GM12878 (cell line): ENCODE data around the gene WIPF2. TPM values are rescaled to one million over a fixed set of nuclear protein-coding genes. Genes with fewer than 3 reads are reported as not detected.

ENCODE experiments used
- ATAC-seq: fragments of 200-7000 bp; cut with Tn5 transposase; 3 replicates; pipeline ENCODE4 v1.9.1; 2020; ENCODE audit warnings: mild to moderate bottlenecking, moderate library complexity
- BruUV-seq: library from RNA; stranded (reverse); fragments of 400-500 nt; replicated peaks from 2 replicates; lab custom pipeline; 2021; lab: Mats Ljungman, UMichigan
- CTCF ChIA-PET: fragments of 300-600 bp; sonication (Branson Sonifier 250); formaldehyde crosslinking; extraction: SDS; loops from one replicate; lab custom pipeline; 2021; ENCODE audit warnings: inconsistent platforms; lab: Yijun Ruan, JAX
- POLR2A ChIA-PET: fragments of 350-600 bp; formaldehyde crosslinking; extraction: SDS; loops from one replicate; lab custom pipeline; 2021; ENCODE audit warnings: inconsistent platforms; lab: Charles Lee
- RAD21 ChIA-PET: fragments of 300-600 bp; sonication (Branson Sonifier 250); formaldehyde crosslinking; loops from one replicate; lab custom pipeline; 2023; ENCODE audit warnings: antibody characterized with exemption; ENCODE audit not compliant: unreplicated experiment; lab: Charles Lee
- SMC1A ChIA-PET: fragments of 300-600 bp; sonication (Branson Sonifier 250); formaldehyde crosslinking; loops from one replicate; lab custom pipeline; 2023; ENCODE audit not compliant: unreplicated experiment, uncharacterized antibody; lab: Charles Lee
- DNase-seq: peaks from one replicate; pipeline ENCODE4 v3.0.0-alpha.2; 2011; ENCODE audit warnings: low read depth, low spot score
- FAIRE-seq: peaks from 3 replicates; lab custom pipeline; 2011; peaks lifted over from hg19 to GRCh38; lab: Jason Lieb, UNC
- H2AFZ ChIP-seq: 2 replicates; pipeline ENCODE4 v1.6.0; 2011; ENCODE audit warnings: low read depth, low read length, control low read depth; ENCODE audit not compliant: control insufficient read depth
- H3K27ac ChIP-seq: 2 replicates; pipeline ENCODE4 v1.5.1; 2011; ENCODE audit warnings: control low read depth; ENCODE audit not compliant: control insufficient read depth, insufficient read depth
- H3K27me3 ChIP-seq, 2 experiments: replicated peaks in 1 of 2; 2 replicates each; pipeline versions ENCODE4 v1.6.0 to v1.6.1; 2011; ENCODE audit warnings: low read length in 1 of 2; ENCODE audit not compliant: control insufficient read depth in 2 of 2, insufficient read depth in 2 of 2
- H3K36me3 ChIP-seq, 2 experiments: 2 replicates each; pipeline ENCODE4 v1.5.1; 2011; ENCODE audit warnings: low read length in 1 of 2; ENCODE audit not compliant: control insufficient read depth in 2 of 2, insufficient read depth in 2 of 2
- H3K4me1 ChIP-seq: 2 replicates; pipeline ENCODE4 v1.6.1; 2011; ENCODE audit warnings: mild to moderate bottlenecking, low read length, moderate library complexity, mixed read lengths; ENCODE audit not compliant: control insufficient read depth, insufficient read depth
- H3K4me2 ChIP-seq: 2 replicates; pipeline ENCODE4 v1.6.0; 2011; ENCODE audit warnings: control low read depth; ENCODE audit not compliant: control insufficient read depth, insufficient read depth
- H3K4me3 ChIP-seq: fragments of 200-600 bp; sonication (generic); 2 replicates; pipeline ENCODE4 v1.5.1; 2016
- H3K79me2 ChIP-seq: 2 replicates; pipeline ENCODE4 v1.6.0; 2011; ENCODE audit warnings: low read length; ENCODE audit not compliant: control insufficient read depth, insufficient read depth
- H3K9ac ChIP-seq: 2 replicates; pipeline ENCODE4 v1.8.0; 2011; ENCODE audit warnings: low read length, control low read depth, mixed read lengths; ENCODE audit not compliant: control insufficient read depth, insufficient read depth
- H3K9me3 ChIP-seq: replicated peaks from 3 replicates; pipeline ENCODE4 v1.5.1; 2011; ENCODE audit warnings: mild to moderate bottlenecking, low read length; ENCODE audit not compliant: control insufficient read depth, insufficient read depth
- H4K20me1 ChIP-seq: 2 replicates; pipeline ENCODE4 v1.6.0; 2011; ENCODE audit not compliant: control insufficient read depth, insufficient read depth
- CHD2 ChIP-seq: IDR thresholded peaks from 2 replicates; pipeline ENCODE4 v1.6.1; 2011; ENCODE audit warnings: low read depth, low read length, improper control_type of control experiment, borderline replicate concordance
- FOXM1 ChIP-seq: IDR thresholded peaks from 2 replicates; pipeline ENCODE4 v1.6.1; 2012; ENCODE audit warnings: low read depth, mild to moderate bottlenecking, inconsistent platforms, low read length, moderate library complexity
- GABPA ChIP-seq: IDR thresholded peaks from 2 replicates; pipeline ENCODE4 v1.6.1; 2014; ENCODE audit warnings: antibody characterized with exemption, low read depth, mild to moderate bottlenecking, inconsistent platforms
- JUNB ChIP-seq: IDR thresholded peaks from 2 replicates; pipeline ENCODE4 v1.6.1; 2016; ENCODE audit warnings: antibody characterized with exemption, mild to moderate bottlenecking
- SIX5 ChIP-seq: IDR thresholded peaks from 2 replicates; pipeline ENCODE4 v1.6.1; 2011; ENCODE audit warnings: mild to moderate bottlenecking, low read depth, low read length, moderate library complexity; ENCODE audit not compliant: severe bottlenecking
- ZNF622 ChIP-seq: fragments of 450-650 bp; IDR thresholded peaks from 2 replicates; pipeline ENCODE4 v1.6.1; 2017; ENCODE audit warnings: mild to moderate bottlenecking, inconsistent platforms
- WGBS: methylation state at CpG from one replicate; pipeline ENCODE4 v1.1.6; 2016; ENCODE audit warnings: low lambda C conversion rate; ENCODE audit not compliant: insufficient replicate concordance, insufficient coverage; ENCODE audit errors: missing lambda C conversion rate; 5-methylcytosine and 5-hydroxymethylcytosine counted together
- in situ Hi-C: fragments of 300-500 bp; cut with MboI; formaldehyde crosslinking; loops from 9 replicates; pipeline ENCODE4 v1.14.3; 2018; ENCODE audit warnings: mixed read lengths
- intact Hi-C: fragments of 100-400 bp; cut with micrococcal nuclease; formaldehyde crosslinking; loops from one replicate; pipeline ENCODE4 v1.14.2; 2022; ENCODE audit not compliant: unreplicated experiment
- polyA plus RNA-seq, 11 experiments: library from polyadenylated mRNA; depleted of rRNA in 4 of 11; unstranded in 6 of 11; stranded (reverse) in 5 of 11; fragments of >200 nt; fragmentation: Nextera tagmentation in 4 of 11; fragmentation: Illumina TruSeq in 1 of 11; extraction: Ambion mirVana in 4 of 11; extraction: Trizol in 1 of 11; gene quantifications; 1 replicate in 1 of 11; 2 replicates in 10 of 11; pipeline versions ENCODE4 v1.2.1 to v1.2.3, GENCODE V29; 2011 to 2016; ENCODE audit warnings: inconsistent platforms in 2 of 11, missing spikeins in 2 of 11, low read depth in 1 of 11
- total RNA-seq, 4 experiments: library from RNA; depleted of rRNA in 3 of 4; stranded (reverse); fragments of >200 nt in 3 of 4; fragmentation: Illumina TruSeq in 1 of 4; extraction: Trizol in 1 of 4; gene quantifications; 2 replicates each; pipeline versions ENCODE4 v1.2.1 to v1.2.3, GENCODE V29; 2013 to 2021
- TF ChIP-seq, protein P1 (sequence below): fragments of 450-650 bp; formaldehyde crosslinking; IDR thresholded peaks from 2 replicates; pipeline ENCODE4 v1.4.0; 2022; ENCODE audit warnings: mild to moderate bottlenecking, moderate library complexity
- TF ChIP-seq, protein P2 (sequence below): fragments of 450-650 bp; IDR thresholded peaks from 2 replicates; pipeline ENCODE4 v1.6.1; 2014; ENCODE audit warnings: mild to moderate bottlenecking

WIPF2 gene
- total and polyA plus RNA-seq, 10 of the 15 experiments (the other 5 are each of a cell fraction or from before 2014, with no cell fraction given), result 4.2 to 20.8 (median 7.1) TPM

DNA sequence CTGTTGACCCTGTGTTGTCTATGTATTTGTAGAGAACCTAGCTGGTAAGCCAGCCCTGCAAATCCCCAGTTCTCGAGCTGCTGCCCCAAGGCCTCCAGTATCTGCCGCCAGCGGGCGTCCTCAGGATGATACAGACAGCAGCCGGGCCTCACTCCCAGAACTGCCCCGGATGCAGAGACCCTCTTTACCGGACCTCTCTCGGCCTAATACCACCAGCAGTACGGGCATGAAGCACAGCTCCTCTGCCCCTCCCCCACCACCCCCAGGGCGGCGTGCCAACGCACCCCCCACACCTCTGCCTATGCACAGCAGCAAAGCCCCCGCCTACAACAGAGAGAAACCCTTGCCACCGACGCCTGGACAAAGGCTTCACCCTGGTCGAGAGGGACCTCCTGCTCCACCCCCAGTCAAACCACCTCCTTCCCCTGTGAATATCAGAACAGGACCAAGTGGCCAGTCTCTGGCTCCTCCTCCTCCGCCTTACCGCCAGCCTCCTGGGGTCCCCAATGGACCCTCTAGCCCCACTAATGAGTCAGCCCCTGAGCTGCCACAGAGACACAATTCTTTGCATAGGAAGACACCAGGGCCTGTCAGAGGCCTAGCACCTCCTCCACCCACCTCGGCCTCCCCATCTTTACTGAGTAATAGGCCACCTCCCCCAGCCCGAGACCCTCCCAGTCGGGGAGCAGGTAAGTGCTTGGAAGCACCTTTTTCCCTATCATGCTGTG lies 45.5 kb downstream of the WIPF2 start (continued):
- TF ChIP-seq CHD2, result no peak
- TF ChIP-seq SIX5, result no peak

DNA sequence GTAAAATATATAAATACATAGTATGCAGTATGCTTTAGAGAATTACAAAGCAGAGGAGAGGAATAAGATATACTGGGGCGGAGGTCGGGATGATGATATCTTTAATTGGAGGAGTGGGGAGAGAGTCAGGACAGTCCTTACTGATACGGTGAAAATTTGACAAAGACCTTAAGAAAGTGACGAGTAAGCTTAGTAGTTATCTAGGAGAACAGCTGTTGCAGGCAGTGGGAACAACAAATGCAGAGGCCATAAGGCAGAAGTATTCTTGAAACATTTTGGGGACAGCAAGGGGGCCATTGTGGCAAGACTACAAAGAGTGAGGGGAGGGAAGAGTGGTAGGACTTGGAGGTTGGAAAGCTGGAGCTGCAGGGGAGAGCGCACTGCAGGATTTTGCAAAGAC lies 46.2 kb downstream of the WIPF2 start:
- no peaks in the 10 kb centered on the region for H3K27me3 ChIP-seq
- intact Hi-C loops, result no loop called here
- no peaks in the 10 kb centered on the region for H4K20me1 ChIP-seq
- DNase-seq, result no peak
- H3K4me3 ChIP-seq, result no peak overlapping the region
- in situ Hi-C loops, result no loop called here
- BruUV-seq, result no TSS peak
- 84% methylated on average over 5 of the region's 5 CpGs for WGBS
- no peak for FAIRE-seq
- H2AFZ ChIP-seq, result no peak overlapping the region
- no peaks in the 10 kb centered on the region for H3K79me2 ChIP-seq
- H3K27ac ChIP-seq, result no peak overlapping the region
- H3K9me3 ChIP-seq, result no peaks in the 10 kb centered on the region
- ChIA-PET RAD21 (no interaction called here), SMC1A (no interaction called here), POLR2A (interaction anchor here (0.5 kb wide), 1 partner anchor 34 kb away, joined by 5 read pairs; no protein-coding TSS in a partner anchor), CTCF (no interaction called here)
- no peak overlapping the region for H3K4me2 ChIP-seq
- no peak overlapping the region for H3K9ac ChIP-seq
- no peak for TF ChIP-seq JUNB
- peaks cover 10 to 11% of the 10 kb centered on the region in 2 experiments for H3K36me3 ChIP-seq
- H3K4me1 ChIP-seq, result no peaks in the 10 kb centered on the region
- ATAC-seq, result no peak

DNA sequence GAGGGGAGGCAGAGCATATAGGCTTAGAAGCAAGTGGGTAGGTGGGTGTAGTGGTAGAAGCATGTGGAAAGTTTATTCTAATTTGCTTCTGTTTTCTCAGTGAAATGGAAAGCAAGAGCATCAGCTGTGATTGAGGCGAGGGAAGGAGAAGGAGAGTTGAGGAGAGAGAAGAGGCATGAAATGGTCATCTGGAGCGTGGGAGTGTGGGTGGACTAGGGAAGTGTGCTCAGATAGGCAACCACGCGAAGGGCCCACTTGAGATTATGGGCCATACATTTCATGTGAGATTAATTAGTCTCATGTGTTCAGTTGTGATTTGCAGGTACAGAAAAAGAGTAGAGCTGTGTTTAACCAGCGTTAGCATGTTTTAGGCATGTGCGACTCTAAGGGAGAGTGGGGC lies 47.8 kb downstream of the WIPF2 start:
- H3K4me1 ChIP-seq, result no peaks in the 10 kb centered on the region
- FAIRE-seq (no peak), ATAC-seq (no peak), DNase-seq (no peak)
- H2AFZ ChIP-seq, result no peak overlapping the region
- 95% methylated on average over 6 of the region's 6 CpGs for WGBS
- no peak overlapping the region for H3K4me2 ChIP-seq
- no peak overlapping the region for H3K9ac ChIP-seq
- POLR2A ChIA-PET, result no interaction called here
- RAD21 ChIA-PET, result interaction anchor here (0.6 kb wide), 1 partner anchor 57 kb away, joined by 3 read pairs; no protein-coding TSS in a partner anchor
- H4K20me1 ChIP-seq, result no peaks in the 10 kb centered on the region
- CTCF ChIA-PET, result interaction anchor here (1.4 to 1.8 kb wide), 3 partner anchors 16 to 65 kb away, joined by 3 to 6 read pairs (median 6); no protein-coding TSS in a partner anchor
- SMC1A ChIA-PET, result interaction anchor here (1.3 kb wide), 1 partner anchor 14 kb away, joined by 3 read pairs; no protein-coding TSS in a partner anchor
- H3K9me3 ChIP-seq, result no peaks in the 10 kb centered on the region
- H3K4me3 ChIP-seq, result no peak overlapping the region
- no peaks in the 10 kb centered on the region for H3K27me3 ChIP-seq
- peaks cover 10 to 11% of the 10 kb centered on the region in 2 experiments for H3K36me3 ChIP-seq
- H3K79me2 ChIP-seq, result no peaks in the 10 kb centered on the region
- TSS peak; percentile 51 for BruUV-seq
- intact Hi-C loops (no loop called here), in situ Hi-C loops (no loop called here)
- H3K27ac ChIP-seq, result no peak overlapping the region
- TF ChIP-seq ZNF622 (no peak), GABPA (no peak), FOXM1 (no peak)
- TF ChIP-seq, protein P1, sequence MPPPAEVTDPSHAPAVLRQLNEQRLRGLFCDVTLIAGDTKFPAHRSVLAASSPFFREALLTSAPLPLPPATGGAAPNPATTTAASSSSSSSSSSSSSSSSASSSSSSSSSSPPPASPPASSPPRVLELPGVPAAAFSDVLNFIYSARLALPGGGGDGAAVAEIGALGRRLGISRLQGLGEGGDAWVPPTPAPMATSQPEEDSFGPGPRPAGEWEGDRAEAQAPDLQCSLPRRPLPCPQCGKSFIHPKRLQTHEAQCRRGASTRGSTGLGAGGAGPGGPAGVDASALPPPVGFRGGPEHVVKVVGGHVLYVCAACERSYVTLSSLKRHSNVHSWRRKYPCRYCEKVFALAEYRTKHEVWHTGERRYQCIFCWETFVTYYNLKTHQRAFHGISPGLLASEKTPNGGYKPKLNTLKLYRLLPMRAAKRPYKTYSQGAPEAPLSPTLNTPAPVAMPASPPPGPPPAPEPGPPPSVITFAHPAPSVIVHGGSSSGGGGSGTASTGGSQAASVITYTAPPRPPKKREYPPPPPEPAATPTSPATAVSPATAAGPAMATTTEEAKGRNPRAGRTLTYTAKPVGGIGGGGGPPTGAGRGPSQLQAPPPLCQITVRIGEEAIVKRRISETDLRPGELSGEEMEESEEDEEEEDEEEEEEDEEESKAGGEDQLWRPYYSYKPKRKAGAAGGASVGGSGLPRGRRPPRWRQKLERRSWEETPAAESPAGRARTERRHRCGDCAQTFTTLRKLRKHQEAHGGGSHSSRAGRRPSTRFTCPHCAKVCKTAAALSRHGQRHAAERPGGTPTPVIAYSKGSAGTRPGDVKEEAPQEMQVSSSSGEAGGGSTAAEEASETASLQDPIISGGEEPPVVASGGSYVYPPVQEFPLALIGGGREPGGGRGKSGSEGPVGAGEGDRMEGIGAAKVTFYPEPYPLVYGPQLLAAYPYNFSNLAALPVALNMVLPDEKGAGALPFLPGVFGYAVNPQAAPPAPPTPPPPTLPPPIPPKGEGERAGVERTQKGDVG (CRISPR knock-in tag), result no peak
- TF ChIP-seq, protein P2, sequence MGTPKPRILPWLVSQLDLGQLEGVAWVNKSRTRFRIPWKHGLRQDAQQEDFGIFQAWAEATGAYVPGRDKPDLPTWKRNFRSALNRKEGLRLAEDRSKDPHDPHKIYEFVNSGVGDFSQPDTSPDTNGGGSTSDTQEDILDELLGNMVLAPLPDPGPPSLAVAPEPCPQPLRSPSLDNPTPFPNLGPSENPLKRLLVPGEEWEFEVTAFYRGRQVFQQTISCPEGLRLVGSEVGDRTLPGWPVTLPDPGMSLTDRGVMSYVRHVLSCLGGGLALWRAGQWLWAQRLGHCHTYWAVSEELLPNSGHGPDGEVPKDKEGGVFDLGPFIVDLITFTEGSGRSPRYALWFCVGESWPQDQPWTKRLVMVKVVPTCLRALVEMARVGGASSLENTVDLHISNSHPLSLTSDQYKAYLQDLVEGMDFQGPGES, result no peak
